K562 (cell line): Measurements from ENCODE around the gene PNPLA2. TPM values are rescaled to one million over a fixed set of nuclear protein-coding genes. Genes with fewer than 3 reads are reported as not detected.

ENCODE experiments used
- ATAC-seq: fragments of 200-7000 bp; cut with Tn5 transposase; 3 replicates; pipeline ENCODE4 v1.9.1; 2020; ENCODE audit warnings: moderate library complexity
- BruUV-seq: library from RNA; stranded (reverse); fragments of 400-500 nt; replicated peaks from 2 replicates; lab custom pipeline; 2021; lab: Mats Ljungman, UMichigan
- CTCF ChIA-PET: fragments of 300-600 bp; formaldehyde crosslinking; extraction: SDS; loops from one replicate; lab custom pipeline; 2021; ENCODE audit warnings: low intra/inter-chr PET ratio; lab: Yijun Ruan, JAX
- POLR2A ChIA-PET: fragments of 300-600, 350-650 bp; sonication (Branson Sonifier 250); formaldehyde crosslinking; extraction: SDS; loops from one replicate; lab custom pipeline; 2021; ENCODE audit warnings: antibody characterized with exemption, inconsistent platforms; lab: Yijun Ruan, JAX
- DNase-seq, 4 experiments: peaks; one replicate each; pipeline versions ENCODE4 v3.0.0 to v3.0.0-alpha.2; 2011 to 2018; ENCODE audit warnings: low spot score in 3 of 4, mixed read lengths in 3 of 4; ENCODE audit errors: extremely low read depth in 1 of 4
- FAIRE-seq: peaks from 2 replicates; lab custom pipeline; 2011; peaks lifted over from hg19 to GRCh38; lab: Jason Lieb, UNC
- H2AFZ ChIP-seq: 2 replicates; pipeline ENCODE4 v1.6.0; 2011; ENCODE audit warnings: low read depth, low read length, control low read depth, inconsistent platforms
- H3K27ac ChIP-seq: fragments of 200-600 bp; 3 replicates; pipeline ENCODE4 v1.8.0; 2011; ENCODE audit warnings: low read depth, mild to moderate bottlenecking, control low read depth, inconsistent platforms, low read length, moderate library complexity, mixed read lengths; ENCODE audit errors: extremely low read depth
- H3K27me3 ChIP-seq, 2 experiments: fragments of 300-600 bp in 1 of 2; 2 replicates in 1 of 2; 3 replicates in 1 of 2; pipeline versions ENCODE4 v1.6.0 to v1.8.0; 2011; ENCODE audit warnings: inconsistent platforms in 2 of 2, low read length in 2 of 2, mild to moderate bottlenecking in 1 of 2, mixed read lengths in 1 of 2, moderate library complexity in 1 of 2; ENCODE audit not compliant: control insufficient read depth in 2 of 2, insufficient read depth in 2 of 2
- H3K36me3 ChIP-seq: fragments of 300-600 bp; 3 replicates; pipeline ENCODE4 v1.8.0; 2011; ENCODE audit warnings: mild to moderate bottlenecking, low read length, inconsistent platforms; ENCODE audit not compliant: control insufficient read depth, insufficient read depth
- H3K4me1 ChIP-seq, 2 experiments: fragments of 200-600 bp in 1 of 2; replicated peaks in 1 of 2; 2 replicates in 1 of 2; 3 replicates in 1 of 2; pipeline versions ENCODE4 v1.5.1 to v1.8.0; 2011; ENCODE audit warnings: inconsistent platforms in 2 of 2, low read length in 2 of 2, mild to moderate bottlenecking in 1 of 2, mixed read lengths in 1 of 2, moderate library complexity in 1 of 2; ENCODE audit not compliant: control insufficient read depth in 2 of 2, insufficient read depth in 2 of 2
- H3K4me2 ChIP-seq: 2 replicates; pipeline ENCODE4 v1.6.1; 2011; ENCODE audit warnings: low read length, control low read depth, inconsistent platforms, mixed read lengths; ENCODE audit not compliant: insufficient read depth
- H3K4me3 ChIP-seq: fragments of 200-600 bp; sonication (generic), shearing (Covaris generic); 2 replicates; pipeline ENCODE4 v1.5.1; 2016; ENCODE audit warnings: control low read depth, inconsistent platforms
- H3K79me2 ChIP-seq: fragments of 200-600 bp; 3 replicates; pipeline ENCODE4 v1.8.0; 2011; ENCODE audit warnings: low read length, inconsistent platforms; ENCODE audit not compliant: control insufficient read depth, insufficient read depth
- H3K9ac ChIP-seq, 2 experiments: 2 replicates each; pipeline versions ENCODE4 v1.6.0 to v1.6.1; 2011; ENCODE audit warnings: low read depth in 2 of 2, low read length in 2 of 2, control low read depth in 1 of 2, inconsistent platforms in 1 of 2, mild to moderate bottlenecking in 1 of 2, mixed read lengths in 1 of 2; ENCODE audit not compliant: insufficient read depth in 1 of 2
- H3K9me1 ChIP-seq: one replicate; pipeline ENCODE4 v1.6.0; 2011; ENCODE audit warnings: inconsistent platforms, mild to moderate bottlenecking, low read length, moderate library complexity; ENCODE audit not compliant: control insufficient read depth, insufficient read depth
- H3K9me3 ChIP-seq: replicated peaks from 2 replicates; pipeline ENCODE4 v1.5.1; 2011; ENCODE audit warnings: low read depth, low read length, inconsistent platforms; ENCODE audit not compliant: control insufficient read depth, insufficient read depth
- H4K20me1 ChIP-seq: replicated peaks from 2 replicates; pipeline ENCODE4 v1.6.1; 2011; ENCODE audit warnings: low read length, inconsistent platforms, mixed read lengths; ENCODE audit not compliant: control insufficient read depth, insufficient read depth
- ARID1B ChIP-seq: fragments of 450-650 bp; IDR thresholded peaks from 2 replicates; pipeline ENCODE4 v1.6.1; 2016; ENCODE audit warnings: antibody characterized with exemption, mild to moderate bottlenecking, inconsistent platforms
- NRF1 ChIP-seq, 2 experiments: fragments of 450-650 bp; IDR thresholded peaks in 1 of 2; conservative IDR thresholded peaks in 1 of 2; 2 replicates each; pipeline ENCODE4 v1.6.1; 2014; ENCODE audit warnings: mild to moderate bottlenecking in 2 of 2
- POLR2G ChIP-seq: fragments of 200-400 bp; formaldehyde crosslinking; IDR thresholded peaks from 2 replicates; pipeline ENCODE4 v1.6.1; 2017; ENCODE audit warnings: low read depth, mild to moderate bottlenecking, antibody characterized with exemption, low read length, moderate library complexity
- ZNF282 ChIP-seq: sonication (generic); formaldehyde crosslinking; IDR thresholded peaks from 2 replicates; pipeline ENCODE4 v1.8.1; 2023; ENCODE audit warnings: missing genetic modification reagents
- ZNF431 ChIP-seq: sonication (generic); formaldehyde crosslinking; IDR thresholded peaks from 2 replicates; pipeline ENCODE4 v1.8.0; 2022; ENCODE audit warnings: mild to moderate bottlenecking, missing genetic modification reagents
- WGBS: fragments of 100-300 bp; shearing (Covaris generic); methylation state at CpG from one replicate; pipeline ENCODE4 v1.1.6; 2016; ENCODE audit warnings: low coverage, mixed read lengths; ENCODE audit not compliant: insufficient coverage; ENCODE audit errors: missing lambda C conversion rate; 5-methylcytosine and 5-hydroxymethylcytosine counted together
- in situ Hi-C: fragments of 300-500 bp; cut with MboI; formaldehyde crosslinking; loops from 4 replicates; pipeline ENCODE4 v1.15.0; 2018; ENCODE audit warnings: inconsistent platforms, mixed read lengths
- intact Hi-C: fragments of 100-400 bp; cut with micrococcal nuclease; formaldehyde crosslinking; loops from 2 replicates; pipeline ENCODE4 v1.14.2; 2022
- polyA plus RNA-seq, 8 experiments: library from polyadenylated mRNA; depleted of rRNA in 4 of 8; stranded (reverse) in 5 of 8; unstranded in 3 of 8; fragments of >200 nt; fragmentation: Nextera tagmentation in 2 of 8; fragmentation: Illumina TruSeq in 1 of 8; extraction: Ambion mirVana in 2 of 8; extraction: Trizol in 1 of 8; gene quantifications; 2 replicates each; pipeline versions ENCODE4 v1.2.1 to v1.2.3, GENCODE V29; 2011 to 2014; ENCODE audit warnings: inconsistent platforms in 1 of 8, missing spikeins in 1 of 8
- total RNA-seq, 7 experiments: library from RNA; depleted of rRNA in 6 of 7; stranded (reverse); fragments of >200 nt in 6 of 7; fragmentation: Illumina TruSeq in 2 of 7; extraction: Trizol in 2 of 7; gene quantifications; 2 replicates each; pipeline versions ENCODE4 v1.2.1 to v1.2.3, GENCODE V29; 2011 to 2021; ENCODE audit warnings: low replicate concordance in 1 of 7

Gene PNPLA2
- total and polyA plus RNA-seq, 9 of the 15 experiments (the other 6 are each of a cell fraction or from before 2014, with no cell fraction given) = 0.39 to 87.1 (median 8.4) TPM

DNA sequence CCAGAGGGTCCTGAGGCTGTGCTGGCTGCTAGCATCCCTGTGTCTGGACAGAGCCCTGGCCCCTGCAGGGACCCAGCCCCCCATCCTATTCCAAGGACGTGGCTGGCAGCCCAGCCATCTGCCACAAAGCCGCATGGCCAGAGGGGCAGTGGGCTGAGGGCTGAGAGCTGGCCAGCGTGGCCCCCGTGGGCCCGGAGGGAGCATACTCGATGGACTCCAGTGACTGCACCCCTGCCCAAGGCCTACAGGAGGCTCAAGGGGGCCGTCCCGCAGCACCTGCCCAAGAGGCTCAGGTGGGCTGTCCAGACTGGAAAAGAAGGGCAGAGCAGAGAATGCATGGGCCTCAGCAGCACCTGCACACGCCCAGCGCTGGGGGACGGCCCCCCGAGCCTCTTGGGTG, 37.1 kb downstream of the PNPLA2 start:
- POLR2A ChIA-PET = interaction anchor here (0.6 to 2.0 kb wide), 4 partner anchors 11 to 195 kb away, joined by 3 to 9 read pairs (median 4); partner anchors contain the start of genes POLR2L and TSPAN4
- Histone ChIP-seq H2AFZ (no peak overlapping the region), H3K9me1 (no peaks in the 10 kb centered on the region), H3K27ac (no peak overlapping the region), H3K79me2 (no peaks in the 10 kb centered on the region)
- FAIRE-seq = no peak
- TF ChIP-seq POLR2G (0 out of 2 replicates have a peak, but pooled peaks have one; percentile 38), ZNF431 (CRISPR knock-in tag) (no peak), ARID1B (no peak)
- TF ChIP-seq, all 486 proteins: peak for 1
- no peaks in the 10 kb centered on the region for H3K36me3 ChIP-seq
- in situ Hi-C loops = no loop called here
- ATAC-seq (no peak), DNase-seq (no peak)
- H3K4me2 ChIP-seq = no peak overlapping the region
- H3K9me3 ChIP-seq = no peaks in the 10 kb centered on the region
- no peaks in the 10 kb centered on the region for H3K27me3 ChIP-seq
- H3K4me1 ChIP-seq = peaks cover 6 to 88% of the 10 kb centered on the region in 2 experiments; a peak in 3 of 5 replicates
- peaks cover 8% of the 10 kb centered on the region for H4K20me1 ChIP-seq
- no peak overlapping the region for H3K4me3 ChIP-seq
- WGBS = 62% methylated on average over 7 of the region's 12 CpGs
- intact Hi-C loops = no loop called here
- BruUV-seq = no TSS peak
- CTCF ChIA-PET = no interaction called here
- H3K9ac ChIP-seq = no peak overlapping the region

DNA sequence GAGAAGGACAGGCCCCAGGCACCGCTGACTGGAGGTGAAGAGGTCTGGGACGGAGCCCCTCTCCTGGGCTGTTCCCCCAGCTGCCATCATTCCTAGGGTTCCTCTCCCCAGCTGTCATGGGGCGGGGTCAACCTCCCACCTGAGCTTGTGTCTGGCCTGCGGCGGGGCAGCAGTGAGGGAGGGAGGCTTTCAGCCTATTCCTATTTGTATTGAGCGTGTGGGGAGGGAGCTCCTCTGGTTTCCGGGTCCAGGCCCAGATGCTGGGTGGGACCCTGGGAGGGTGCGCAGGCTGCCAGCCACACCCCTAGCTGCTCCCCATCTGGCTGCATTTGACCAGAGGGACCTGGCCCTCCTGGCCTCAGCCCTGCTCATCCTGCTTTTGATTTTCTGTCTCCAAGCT, 37.7 kb downstream of the PNPLA2 start:
- in situ Hi-C loops = no loop called here
- Histone ChIP-seq H3K9me1 (no peaks in the 10 kb centered on the region), H3K4me3 (no peak overlapping the region), H2AFZ (no peak overlapping the region), H3K9me3 (no peaks in the 10 kb centered on the region), H3K9ac (no peak overlapping the region; a peak in 1 of 4 replicates), H3K4me2 (no peak overlapping the region), H3K27me3 (no peaks in the 10 kb centered on the region), H3K79me2 (no peaks in the 10 kb centered on the region), H3K36me3 (no peaks in the 10 kb centered on the region), H3K4me1 (peaks cover 6 to 88% of the 10 kb centered on the region in 2 experiments; a peak in 3 of 5 replicates), H4K20me1 (peaks cover 8% of the 10 kb centered on the region), H3K27ac (no peak overlapping the region)
- ATAC-seq (no peak; the same call in 1 of the 3 replicates), FAIRE-seq (no peak), DNase-seq (peak in 1 of 4 experiments; percentile 31)
- POLR2A ChIA-PET = interaction anchor here (0.6 to 2.0 kb wide), 6 partner anchors 12 to 709 kb away, joined by 3 to 9 read pairs (median 3); partner anchors contain the start of genes POLR2L and TSPAN4
- intact Hi-C loops = no loop called here
- TF ChIP-seq NRF1 (conservative IDR thresholded peaks at IDR 0.05 in 1 of 2, IDR thresholded peaks at IDR 0.05 in 1 of 2) (peak; percentile 13 to 23; a peak in 1 of 4 replicates), ZNF282 (CRISPR knock-in tag) (no peak)
- BruUV-seq = no TSS peak
- 40% methylated on average over 7 of the region's 8 CpGs for WGBS
- CTCF ChIA-PET = no interaction called here
